Sigmoid colon (tissue), 7 donors: ENCODE results near the gene WDR73. TPM values are rescaled to one million over a fixed set of nuclear protein-coding genes. Genes with fewer than 3 reads are reported as not detected.

ENCODE experiments used
- DNase-seq: peaks from one replicate; pipeline ENCODE4 v3.0.0-alpha.2; 2019
- H3K27ac ChIP-seq, 4 donors: fragments of 200-600 bp; sonication (generic); one replicate each; pipeline ENCODE4 v1.5.1; 2016 to 2019; ENCODE audit warnings: mild to moderate bottlenecking in 1 of 4
- H3K27me3 ChIP-seq, 3 donors: fragments of 200-600 bp; sonication (generic); one replicate each; pipeline ENCODE4 v1.5.1; 2019; ENCODE audit warnings: mild to moderate bottlenecking in 1 of 3
- H3K36me3 ChIP-seq, 4 donors: fragments of 200-600 bp; sonication (generic); one replicate each; pipeline ENCODE4 v1.5.1; 2016 to 2019
- H3K4me1 ChIP-seq, 4 donors: fragments of 200-600 bp; sonication (generic); one replicate each; pipeline ENCODE4 v1.5.1; 2017 to 2019
- H3K4me3 ChIP-seq, 4 donors: fragments of 200-600 bp; sonication (generic); one replicate each; pipeline ENCODE4 v1.5.1; 2017 to 2019; ENCODE audit warnings: mild to moderate bottlenecking in 2 of 4, moderate library complexity in 1 of 4
- H3K9me3 ChIP-seq, 4 donors: fragments of 200-600 bp in 3 of 4; sonication (generic) in 3 of 4; one replicate each; pipeline versions ENCODE4 v1.5.1 to v1.6.1; 2013 to 2019
- EP300 ChIP-seq, 4 donors: sonication (generic); formaldehyde crosslinking; IDR thresholded peaks; one replicate each; pipeline ENCODE4 v1.6.1; 2017; ENCODE audit warnings: antibody characterized with exemption in 4 of 4
- POLR2A ChIP-seq, 2 donors: fragments of 450-650 bp; IDR thresholded peaks; one replicate each; pipeline ENCODE4 v1.6.1; 2016; ENCODE audit warnings: antibody characterized with exemption in 2 of 2, mild to moderate bottlenecking in 2 of 2, moderate library complexity in 2 of 2
- POLR2AphosphoS5 ChIP-seq, 4 donors: sonication (generic); formaldehyde crosslinking; IDR thresholded peaks; one replicate each; pipeline ENCODE4 v1.6.1; 2017; ENCODE audit warnings: antibody characterized with exemption in 4 of 4
- WGBS, 2 donors: extraction: QIAGEN DNeasy Blood & Tissue Kit; methylation state at CpG; one replicate each; pipeline ENCODE4 v1.1.7; 2013; 5-methylcytosine and 5-hydroxymethylcytosine counted together
- intact Hi-C: fragments of 100-400 bp; cut with DNase I; formaldehyde crosslinking; loops from one replicate; pipeline ENCODE4 v1.15.1; 2023
- polyA plus RNA-seq, 3 donors: library from polyadenylated mRNA; stranded (reverse); fragments of 200-250 nt; gene quantifications; one replicate each; pipeline ENCODE4 v1.2.3, GENCODE V29; 2013
- total RNA-seq, 4 donors: library from RNA; depleted of rRNA; stranded (reverse); fragments of >200 nt; gene quantifications; one replicate each; pipeline ENCODE4 v1.1.0, GENCODE V29; 2016
- TF ChIP-seq, protein P1 (sequence below), 4 experiments: fragments of 450-650 bp in 3 of 4; fragments of 200-600 bp in 1 of 4; IDR thresholded peaks; one replicate each; pipeline ENCODE4 v1.5.1; 2016 to 2019; ENCODE audit warnings: antibody characterized with exemption in 4 of 4, mild to moderate bottlenecking in 3 of 4, moderate library complexity in 2 of 4
- donor health status: healthy with polysubstance abuse.
- donor health status: Bipolar disorder and iron deficiency.
- donor health status: healthy.

The WDR73 gene
- total and polyA plus RNA-seq, 7 donors, result 6.7 to 22.7 (median 17.1) TPM

DNA sequence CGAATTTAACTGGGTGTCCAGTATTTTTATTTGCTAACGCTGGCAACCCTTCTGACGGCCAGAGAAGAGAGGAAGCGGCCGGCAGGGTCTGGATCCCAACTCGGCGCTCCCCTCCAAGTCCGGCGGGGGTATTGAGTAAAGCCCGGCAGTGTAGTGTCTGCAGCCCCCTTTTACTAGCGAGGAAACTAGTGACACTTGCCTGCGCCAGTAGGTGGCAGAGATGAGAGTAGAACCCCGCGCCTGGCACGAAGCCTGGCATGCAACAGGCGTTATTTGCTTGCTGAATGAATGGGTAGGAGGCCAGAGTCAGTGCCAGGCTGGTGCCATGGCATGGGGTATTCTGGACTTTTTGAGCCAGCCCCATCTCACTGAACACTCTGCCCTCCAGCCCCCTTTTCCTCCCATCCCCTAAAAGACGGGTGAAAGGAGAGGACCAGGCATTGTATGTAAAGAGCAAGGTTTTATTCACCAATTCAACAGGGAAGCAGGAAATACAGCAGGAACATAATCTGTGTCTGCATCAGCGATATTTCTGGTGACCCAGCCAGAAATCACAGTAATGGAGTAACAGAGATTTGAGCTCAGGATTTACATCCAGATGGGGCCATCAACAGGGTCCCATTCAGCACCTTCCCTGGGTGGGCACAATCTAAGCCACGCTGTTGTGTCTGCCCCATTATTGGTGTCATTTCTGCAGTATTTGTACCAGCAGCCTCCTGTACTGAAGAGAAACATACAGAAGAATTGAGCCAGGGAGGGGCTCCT, 788 bp upstream of the WDR73 start:
- WGBS, 2 donors, result 5 to 7% methylated on average over 19 of the region's 19 CpGs
- Histone ChIP-seq H3K4me3 (peak overlapping the region; percentile 70 to 85 (median 78)), H3K36me3 (peaks cover 0 to 29% (median 11%) of the 10 kb centered on the region in 4 donors), H3K9me3 (no peaks in the 10 kb centered on the region), H3K4me1 (peaks cover 0 to 46% (median 35%) of the 10 kb centered on the region in 4 donors), H3K27ac (peak overlapping the region; percentile 87 to 92 (median 88)), H3K27me3 (no peaks in the 10 kb centered on the region)
- DNase-seq, result peak; percentile 91
- TF ChIP-seq POLR2AphosphoS5 (IDR thresholded peaks at IDR 0.05) (peak in 2 of 4 donors; percentile 1 to 31), EP300 (IDR thresholded peaks at IDR 0.05) (no peak)
- TF ChIP-seq, protein P1, sequence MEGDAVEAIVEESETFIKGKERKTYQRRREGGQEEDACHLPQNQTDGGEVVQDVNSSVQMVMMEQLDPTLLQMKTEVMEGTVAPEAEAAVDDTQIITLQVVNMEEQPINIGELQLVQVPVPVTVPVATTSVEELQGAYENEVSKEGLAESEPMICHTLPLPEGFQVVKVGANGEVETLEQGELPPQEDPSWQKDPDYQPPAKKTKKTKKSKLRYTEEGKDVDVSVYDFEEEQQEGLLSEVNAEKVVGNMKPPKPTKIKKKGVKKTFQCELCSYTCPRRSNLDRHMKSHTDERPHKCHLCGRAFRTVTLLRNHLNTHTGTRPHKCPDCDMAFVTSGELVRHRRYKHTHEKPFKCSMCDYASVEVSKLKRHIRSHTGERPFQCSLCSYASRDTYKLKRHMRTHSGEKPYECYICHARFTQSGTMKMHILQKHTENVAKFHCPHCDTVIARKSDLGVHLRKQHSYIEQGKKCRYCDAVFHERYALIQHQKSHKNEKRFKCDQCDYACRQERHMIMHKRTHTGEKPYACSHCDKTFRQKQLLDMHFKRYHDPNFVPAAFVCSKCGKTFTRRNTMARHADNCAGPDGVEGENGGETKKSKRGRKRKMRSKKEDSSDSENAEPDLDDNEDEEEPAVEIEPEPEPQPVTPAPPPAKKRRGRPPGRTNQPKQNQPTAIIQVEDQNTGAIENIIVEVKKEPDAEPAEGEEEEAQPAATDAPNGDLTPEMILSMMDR (IDR thresholded peaks at IDR 0.05), result peak; percentile 40 to 70 (median 63)
- intact Hi-C loops, result loop anchor here (1.0 to 5.0 kb wide), 6 partner anchors 21 to 222 kb away; partner anchors contain the start of genes ALPK3 and ZNF592

DNA sequence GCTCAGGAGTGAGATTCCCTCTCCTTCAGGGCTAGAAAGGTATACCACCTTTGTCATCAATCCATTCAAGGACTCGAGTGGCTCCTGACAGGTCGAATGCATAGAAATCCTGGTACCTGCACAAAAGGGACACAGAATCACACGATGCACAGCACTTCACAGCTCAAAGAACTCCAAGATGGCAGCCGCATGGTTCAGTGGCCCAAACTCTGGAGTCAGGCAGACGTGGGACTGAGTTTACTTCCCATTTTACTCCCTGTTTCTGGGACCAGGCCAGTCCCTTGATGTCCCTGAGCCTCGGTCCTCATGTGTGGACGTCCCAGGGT, 536 bp downstream of the WDR73 start:
- peaks cover 4 to 42% (median 17%) of the 10 kb centered on the region in 4 donors for H3K36me3 ChIP-seq
- peak overlapping the region; percentile 70 to 85 (median 78) for H3K4me3 ChIP-seq
- intact Hi-C loops, result loop anchor here (5.0 kb wide), 1 partner anchor 164 kb away; the partner anchor contains the start of gene ALPK3
- peak overlapping the region; percentile 87 to 92 (median 88) for H3K27ac ChIP-seq
- peaks cover 0 to 47% (median 37%) of the 10 kb centered on the region in 4 donors for H3K4me1 ChIP-seq
- 10 to 20% methylated on average over 7 of the region's 7 CpGs for WGBS, 2 donors
- H3K9me3 ChIP-seq, result no peaks in the 10 kb centered on the region
- TF ChIP-seq, protein P1 (IDR thresholded peaks at IDR 0.05), result no peak
- TF ChIP-seq EP300 (IDR thresholded peaks at IDR 0.05), result no peak
- no peaks in the 10 kb centered on the region for H3K27me3 ChIP-seq
- no peak for DNase-seq

GRCh38 chr15:84649706-84650105, 4.4 kb downstream of the WDR73 start:
- intact Hi-C loops, result loop anchor here (5.0 kb wide), 1 partner anchor 168 kb away; the partner anchor contains the start of gene ALPK3
- TF ChIP-seq, protein P1 (IDR thresholded peaks at IDR 0.05), result no peak
- TF ChIP-seq POLR2AphosphoS5 (IDR thresholded peaks at IDR 0.05) (no peak), EP300 (IDR thresholded peaks at IDR 0.05) (no peak), POLR2A (IDR thresholded peaks at IDR 0.05) (no peak)
- Histone ChIP-seq H3K27me3 (no peaks in the 10 kb centered on the region), H3K27ac (peak overlapping the region in 1 of 4 donors; percentile 15), H3K4me1 (peaks cover 0 to 32% (median 17%) of the 10 kb centered on the region in 4 donors), H3K36me3 (peaks cover 26 to 81% (median 51%) of the 10 kb centered on the region in 4 donors), H3K4me3 (no peak overlapping the region), H3K9me3 (no peaks in the 10 kb centered on the region)
- no peak for DNase-seq
- 96 to 99% methylated on average over 2 of the region's 2 CpGs for WGBS, 2 donors

DNA sequence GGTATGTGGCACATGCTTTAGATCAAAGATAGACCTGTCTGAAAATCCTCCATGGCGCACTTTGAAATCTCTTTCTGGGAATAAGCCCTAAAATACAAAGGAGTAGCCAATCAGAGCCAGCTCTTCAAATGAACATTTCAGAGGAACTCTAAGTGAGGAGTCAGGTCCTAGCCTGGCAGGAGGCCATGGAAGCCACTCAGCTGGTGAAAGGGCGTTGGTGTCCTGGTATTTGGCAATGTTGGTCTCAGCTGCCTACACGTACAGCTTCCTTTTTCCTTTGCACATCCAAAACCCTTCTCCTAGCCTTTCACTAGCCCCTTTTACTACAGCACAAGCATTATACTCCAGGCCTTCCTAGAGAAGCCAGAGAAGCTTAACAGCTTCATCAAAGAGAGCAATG, 5.5 kb downstream of the WDR73 start:
- intact Hi-C loops, result no loop called here
- H3K4me1 ChIP-seq, result peaks cover 0 to 30% (median 15%) of the 10 kb centered on the region in 4 donors
- no peak for TF ChIP-seq POLR2AphosphoS5 (IDR thresholded peaks at IDR 0.05)
- no peak for TF ChIP-seq EP300 (IDR thresholded peaks at IDR 0.05)
- TF ChIP-seq, protein P1 (IDR thresholded peaks at IDR 0.05), result no peak
- no peak for TF ChIP-seq POLR2A (IDR thresholded peaks at IDR 0.05)
- peaks cover 26 to 92% (median 56%) of the 10 kb centered on the region in 4 donors for H3K36me3 ChIP-seq
- DNase-seq, result peak; percentile 77
- WGBS, 2 donors, result 61 to 87% methylated on average over 3 of the region's 3 CpGs
- no peak overlapping the region for H3K27ac ChIP-seq
- no peaks in the 10 kb centered on the region for H3K27me3 ChIP-seq
- H3K9me3 ChIP-seq, result no peaks in the 10 kb centered on the region
- H3K4me3 ChIP-seq, result no peak overlapping the region
